ENCODE data around the gene INTS1. TPM values are rescaled to one million over a fixed set of nuclear protein-coding genes. Genes with fewer than 3 reads are reported as not detected.

The INTS1 gene
- total and polyA plus RNA-seq, 2 experiments from 2014 or later: 30.0 to 57.3 TPM

GRCh38 chr7:1438821-1439220, 65.4 kb downstream of the INTS1 start:
- Histone ChIP-seq H3K9me3 (ENCODE audit: low read depth) (no peaks in the 10 kb centered on the region), H3K4me2 (no peak overlapping the region), H2AFZ (no peak overlapping the region), H3K36me3 (replicated peaks; ENCODE audit: insufficient read depth, low read depth) (no peaks in the 10 kb centered on the region), H3K27ac (no peak overlapping the region), H3K79me2 (no peaks in the 10 kb centered on the region), H4K20me1 (ENCODE audit: insufficient read depth, poor library complexity, severe bottlenecking) (no peaks in the 10 kb centered on the region), H3K27me3 (no peaks in the 10 kb centered on the region), H3K4me1 (ENCODE audit: insufficient read depth) (no peaks in the 10 kb centered on the region), H3K4me3 (no peak overlapping the region), H3K9me2 (replicated peaks; ENCODE audit: insufficient read depth) (no peaks in the 10 kb centered on the region)
- no peak for DNase-seq (ENCODE audit: low spot score)
- 88% methylated on average over 15 of the region's 15 CpGs for WGBS (ENCODE audit: low lambda C conversion rate, missing lambda C conversion rate)
- TF ChIP-seq EZH2 (IDR thresholded peaks at IDR 0.05; ENCODE audit: borderline replicate concordance): no peak
- no peak for TF ChIP-seq EZH2phosphoT487 (IDR thresholded peaks at IDR 0.05; ENCODE audit: low read depth, severe bottlenecking, unreplicated experiment)
- TF ChIP-seq, protein P1, sequence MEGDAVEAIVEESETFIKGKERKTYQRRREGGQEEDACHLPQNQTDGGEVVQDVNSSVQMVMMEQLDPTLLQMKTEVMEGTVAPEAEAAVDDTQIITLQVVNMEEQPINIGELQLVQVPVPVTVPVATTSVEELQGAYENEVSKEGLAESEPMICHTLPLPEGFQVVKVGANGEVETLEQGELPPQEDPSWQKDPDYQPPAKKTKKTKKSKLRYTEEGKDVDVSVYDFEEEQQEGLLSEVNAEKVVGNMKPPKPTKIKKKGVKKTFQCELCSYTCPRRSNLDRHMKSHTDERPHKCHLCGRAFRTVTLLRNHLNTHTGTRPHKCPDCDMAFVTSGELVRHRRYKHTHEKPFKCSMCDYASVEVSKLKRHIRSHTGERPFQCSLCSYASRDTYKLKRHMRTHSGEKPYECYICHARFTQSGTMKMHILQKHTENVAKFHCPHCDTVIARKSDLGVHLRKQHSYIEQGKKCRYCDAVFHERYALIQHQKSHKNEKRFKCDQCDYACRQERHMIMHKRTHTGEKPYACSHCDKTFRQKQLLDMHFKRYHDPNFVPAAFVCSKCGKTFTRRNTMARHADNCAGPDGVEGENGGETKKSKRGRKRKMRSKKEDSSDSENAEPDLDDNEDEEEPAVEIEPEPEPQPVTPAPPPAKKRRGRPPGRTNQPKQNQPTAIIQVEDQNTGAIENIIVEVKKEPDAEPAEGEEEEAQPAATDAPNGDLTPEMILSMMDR (IDR thresholded peaks at IDR 0.05; ENCODE audit: poor library complexity): no peak

GRCh38 chr7:1438208-1438607, 66.0 kb downstream of the INTS1 start:
- TF ChIP-seq EZH2 (IDR thresholded peaks at IDR 0.05; ENCODE audit: borderline replicate concordance) (no peak), EZH2phosphoT487 (IDR thresholded peaks at IDR 0.05; ENCODE audit: low read depth, severe bottlenecking, unreplicated experiment) (no peak)
- TF ChIP-seq, protein P1 (IDR thresholded peaks at IDR 0.05; ENCODE audit: poor library complexity): no peak
- no peaks in the 10 kb centered on the region for H3K9me3 ChIP-seq (ENCODE audit: low read depth)
- H3K79me2 ChIP-seq: no peaks in the 10 kb centered on the region
- no peak overlapping the region for H3K4me2 ChIP-seq
- no peaks in the 10 kb centered on the region for H3K4me1 ChIP-seq (ENCODE audit: insufficient read depth)
- no peak for DNase-seq (ENCODE audit: low spot score)
- H3K36me3 ChIP-seq (replicated peaks; ENCODE audit: insufficient read depth, low read depth): no peaks in the 10 kb centered on the region
- WGBS (ENCODE audit: low lambda C conversion rate, missing lambda C conversion rate): 91% methylated on average over 8 of the region's 10 CpGs
- no peaks in the 10 kb centered on the region for H3K9me2 ChIP-seq (replicated peaks; ENCODE audit: insufficient read depth)
- H3K4me3 ChIP-seq: no peak overlapping the region
- no peaks in the 10 kb centered on the region for H4K20me1 ChIP-seq (ENCODE audit: insufficient read depth, poor library complexity, severe bottlenecking)
- no peak overlapping the region for H3K27ac ChIP-seq
- no peaks in the 10 kb centered on the region for H3K27me3 ChIP-seq
- H2AFZ ChIP-seq: no peak overlapping the region

- DNase-seq (ENCODE audit: low spot score): no peak
- Histone ChIP-seq H3K4me1 (ENCODE audit: insufficient read depth) (no peaks in the 10 kb centered on the region), H3K27me3 (no peaks in the 10 kb centered on the region), H4K20me1 (ENCODE audit: insufficient read depth, poor library complexity, severe bottlenecking) (no peaks in the 10 kb centered on the region), H3K36me3 (replicated peaks; ENCODE audit: insufficient read depth, low read depth) (no peaks in the 10 kb centered on the region), H3K4me2 (no peak overlapping the region), H2AFZ (no peak overlapping the region), H3K79me2 (no peaks in the 10 kb centered on the region), H3K4me3 (no peak overlapping the region), H3K9me3 (ENCODE audit: low read depth) (no peaks in the 10 kb centered on the region), H3K9me2 (replicated peaks; ENCODE audit: insufficient read depth) (no peaks in the 10 kb centered on the region), H3K27ac (no peak overlapping the region)
- 90% methylated on average over 27 of the region's 43 CpGs for WGBS (ENCODE audit: low lambda C conversion rate, missing lambda C conversion rate)
- TF ChIP-seq, protein P1 (IDR thresholded peaks at IDR 0.05; ENCODE audit: poor library complexity): no peak
- TF ChIP-seq EZH2 (IDR thresholded peaks at IDR 0.05; ENCODE audit: borderline replicate concordance) (no peak), EZH2phosphoT487 (IDR thresholded peaks at IDR 0.05; ENCODE audit: low read depth, severe bottlenecking, unreplicated experiment) (no peak)
Observed at GRCh38 chr7:1437155-1437880, 66.9 kb downstream of the INTS1 start.

Data from hepatocyte (in vitro differentiated cells).